ENCODE data around the gene NXPE2.
"Not testable (repeated sequence)": the region's sequence is repeated elsewhere in the genome, so short reads cannot be mapped to it uniquely, and the experiment has no call there.

- not testable (repeated sequence) for TF ChIP-seq CTCF, EZH2phosphoT487, EZH2 (IDR thresholded peaks at IDR 0.05)
Observed at GRCh38 chr11:114639440-114639839, 38.9 kb upstream of the NXPE2 start.
